ENCODE data around the gene THOP1. TPM values are rescaled to one million over a fixed set of nuclear protein-coding genes. Genes with fewer than 3 reads are reported as not detected.
"Not testable (repeated sequence)": the region's sequence is repeated elsewhere in the genome, so short reads cannot be mapped to it uniquely, and the experiment has no call there.

THOP1 gene
- total RNA-seq, 1 donor from 2014 or later = 29.1 TPM

GRCh38 chr19:2811735-2812413, 26.6 kb downstream of the THOP1 start:
- intact Hi-C loops (cut with DNase I) = no loop called here
- ATAC-seq (no peak), DNase-seq (ENCODE audit: low spot score) (no peak)

- no peak for ATAC-seq
- DNase-seq (ENCODE audit: low spot score) = no peak
- intact Hi-C loops (cut with DNase I) = no loop called here
These were observed 27.3 kb downstream of the THOP1 start for GRCh38 chr19:2812414-2813234.

GRCh38 chr19:2813235-2814160, 28.2 kb downstream of the THOP1 start:
- intact Hi-C loops (cut with DNase I) = no loop called here
- no peak for DNase-seq (ENCODE audit: low spot score)
- ATAC-seq = no peak

- ATAC-seq (no peak), DNase-seq (ENCODE audit: low spot score) (no peak)
- intact Hi-C loops (cut with DNase I) = no loop called here
These were observed 29.1 kb downstream of the THOP1 start for GRCh38 chr19:2814426-2814825.

DNA sequence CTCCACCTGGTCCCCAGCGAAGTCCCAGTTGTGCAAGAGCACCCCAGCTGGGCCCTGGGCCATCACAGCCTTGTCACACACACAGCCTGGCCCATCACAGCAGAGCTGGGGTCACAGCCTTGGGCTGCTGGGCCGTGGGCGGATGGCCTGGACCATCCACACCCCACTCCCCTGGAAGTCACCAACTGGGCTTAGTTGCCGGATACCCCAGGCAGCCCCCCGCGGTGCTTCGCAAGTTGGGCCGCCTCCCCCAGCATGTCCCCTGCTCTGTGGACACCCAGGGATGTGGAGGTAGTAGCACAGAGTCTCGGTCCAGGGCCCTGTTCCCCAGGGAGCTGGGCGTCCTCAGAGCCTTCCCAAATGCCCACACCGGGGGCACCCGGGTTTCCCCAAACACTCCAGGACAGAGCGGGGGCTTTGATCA, 29.9 kb downstream of the THOP1 start:
- DNase-seq (ENCODE audit: low spot score) = no peak
- intact Hi-C loops (cut with DNase I) = no loop called here
- no peak for ATAC-seq

- DNase-seq (ENCODE audit: low spot score) (no peak), ATAC-seq (no peak)
- intact Hi-C loops (cut with DNase I) = no loop called here
These were observed 30.6 kb downstream of the THOP1 start for GRCh38 chr19:2815923-2816322.

- intact Hi-C loops (cut with DNase I) = no loop called here
- no peak for ATAC-seq
These were observed 31.3 kb downstream of the THOP1 start for GRCh38 chr19:2816641-2817040.

DNA sequence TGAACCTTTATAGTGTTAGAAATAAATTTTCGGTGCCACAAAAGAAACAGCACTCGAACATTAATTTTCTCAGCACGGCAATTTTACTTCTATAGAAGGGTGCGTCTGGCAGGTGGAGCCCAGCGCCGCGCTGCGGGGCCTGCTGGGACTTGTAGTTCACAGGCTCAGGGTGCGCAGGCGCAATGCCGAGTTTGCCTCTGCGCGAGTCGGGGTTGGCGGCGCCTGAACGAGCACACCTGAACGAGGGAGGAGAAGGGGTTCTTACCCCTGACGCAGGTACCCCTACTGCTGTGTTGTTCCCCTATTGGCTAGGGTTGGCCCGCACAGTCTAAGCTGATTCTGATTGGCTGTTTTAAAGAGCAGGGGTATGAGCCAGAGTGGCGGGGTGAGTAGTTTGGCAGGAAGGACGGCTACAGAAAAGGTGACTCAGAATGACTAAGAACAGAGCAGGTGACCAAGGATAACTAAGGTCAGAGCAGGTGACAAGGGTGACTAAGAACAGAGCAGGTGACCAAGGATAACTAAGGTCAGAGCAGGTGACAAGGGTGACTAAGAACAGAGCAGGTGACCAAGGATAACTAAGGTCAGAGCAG, 32.0 kb downstream of the THOP1 start:
- DNase-seq (ENCODE audit: low spot score); intact Hi-C loops (cut with DNase I); ATAC-seq: not testable (repeated sequence)

More at GRCh38 chr19:2816641-2817040, 31.3 kb downstream of the THOP1 start:
- no peak for DNase-seq (ENCODE audit: low spot score)

GRCh38 chr19:2819540-2820111, 34.3 kb downstream of the THOP1 start, which contains the start of gene ZNF554:
Gene ZNF554 (plus strand): TSS chr19:2819868. CDS start chr19:2820072, 204 bp downstream.
- ATAC-seq = peak; percentile 98
- intact Hi-C loops (cut with DNase I) = no loop called here
- peak; percentile 99 for DNase-seq (ENCODE audit: low spot score)

DNA sequence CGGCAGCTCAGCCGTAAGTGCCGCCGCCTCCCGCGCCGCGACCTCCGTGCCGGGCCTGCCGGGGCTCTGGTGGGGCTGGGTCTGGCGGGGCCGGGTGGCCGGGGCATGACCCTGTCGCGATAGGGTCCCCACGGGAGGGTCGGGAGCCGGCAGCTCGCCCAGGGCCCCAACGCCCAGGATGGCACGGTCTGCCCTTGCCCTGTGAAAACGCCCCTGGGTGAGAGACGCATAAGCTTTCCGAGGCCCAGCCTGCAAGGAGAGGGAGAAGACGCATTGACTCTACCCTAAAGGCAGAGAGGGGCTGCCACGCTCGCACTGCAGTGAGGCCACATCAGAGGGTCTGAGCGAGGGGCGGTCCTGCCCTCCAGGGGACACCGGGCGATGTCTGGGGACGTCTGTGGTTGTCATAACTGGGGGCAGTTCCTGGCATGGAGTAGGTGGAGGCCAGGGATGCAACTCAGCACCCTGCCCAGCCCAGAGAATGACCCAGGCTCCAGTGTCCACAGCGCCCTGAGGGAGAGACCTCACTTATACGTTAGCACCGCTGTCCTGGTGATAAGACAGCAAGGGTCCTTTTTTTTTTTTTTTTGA, 34.9 kb downstream of the THOP1 start:
- intact Hi-C loops (cut with DNase I) = no loop called here
- ATAC-seq = peak; percentile 17

GRCh38 chr19:2822846-2823245, 37.5 kb downstream of the THOP1 start:
- DNase-seq (ENCODE audit: low spot score) (no peak), ATAC-seq (no peak)
- intact Hi-C loops (cut with DNase I) = no loop called here

More for the DNA sequence above, 34.9 kb downstream of the THOP1 start:
- peak; percentile 60 for DNase-seq (ENCODE audit: low spot score)

GRCh38 chr19:2823646-2824045, 38.3 kb downstream of the THOP1 start:
- DNase-seq (ENCODE audit: low spot score) = no peak
- intact Hi-C loops (cut with DNase I) = no loop called here
- ATAC-seq = no peak

DNA sequence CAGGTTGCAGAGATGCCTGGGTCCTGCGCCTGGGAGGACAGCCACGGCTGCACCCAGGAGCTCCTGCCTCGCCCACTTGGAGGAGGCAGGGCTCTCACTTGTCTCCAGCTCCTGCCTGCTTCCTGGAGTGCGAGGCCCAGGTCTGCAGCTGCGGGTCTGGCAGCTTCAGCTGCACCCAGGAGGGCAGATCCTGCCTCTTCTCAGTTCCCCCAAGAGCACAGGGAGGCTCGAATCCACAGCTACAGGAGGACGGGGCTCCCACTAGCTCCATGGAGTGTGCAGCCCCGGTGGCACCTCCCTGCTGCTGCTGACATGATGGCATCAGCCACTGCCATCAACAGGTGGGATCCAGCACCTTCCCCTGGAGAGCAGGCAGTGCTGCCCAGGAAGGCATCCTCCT, 38.8 kb downstream of the THOP1 start:
- no peak for ATAC-seq
- intact Hi-C loops (cut with DNase I) = no loop called here
- no peak for DNase-seq (ENCODE audit: low spot score)

DNA sequence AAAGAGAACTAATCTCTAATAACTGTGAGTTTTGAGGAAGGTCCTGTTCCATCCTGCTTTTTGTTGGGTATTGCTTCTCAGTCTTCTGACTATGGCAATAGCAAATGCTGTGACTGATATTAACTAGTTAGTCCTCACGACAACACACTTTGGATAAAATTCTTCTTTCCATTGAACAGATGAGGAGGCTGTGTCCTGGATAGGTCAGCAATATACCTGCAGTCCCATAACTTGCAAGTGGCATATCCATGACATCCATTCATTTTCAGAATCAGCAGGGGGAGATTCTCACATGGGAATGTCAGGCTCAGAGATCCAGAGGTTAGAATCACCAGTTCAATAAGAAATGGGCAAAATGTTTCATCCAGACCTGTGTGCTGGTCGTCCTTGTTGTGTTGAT, 41.7 kb downstream of the THOP1 start:
- intact Hi-C loops (cut with DNase I) = no loop called here
- DNase-seq (ENCODE audit: low spot score) (no peak), ATAC-seq (no peak)

GRCh38 chr19:2827840-2828489, 42.7 kb downstream of the THOP1 start:
- intact Hi-C loops (cut with DNase I) = no loop called here
- DNase-seq (ENCODE audit: low spot score) (no peak), ATAC-seq (no peak)

DNA sequence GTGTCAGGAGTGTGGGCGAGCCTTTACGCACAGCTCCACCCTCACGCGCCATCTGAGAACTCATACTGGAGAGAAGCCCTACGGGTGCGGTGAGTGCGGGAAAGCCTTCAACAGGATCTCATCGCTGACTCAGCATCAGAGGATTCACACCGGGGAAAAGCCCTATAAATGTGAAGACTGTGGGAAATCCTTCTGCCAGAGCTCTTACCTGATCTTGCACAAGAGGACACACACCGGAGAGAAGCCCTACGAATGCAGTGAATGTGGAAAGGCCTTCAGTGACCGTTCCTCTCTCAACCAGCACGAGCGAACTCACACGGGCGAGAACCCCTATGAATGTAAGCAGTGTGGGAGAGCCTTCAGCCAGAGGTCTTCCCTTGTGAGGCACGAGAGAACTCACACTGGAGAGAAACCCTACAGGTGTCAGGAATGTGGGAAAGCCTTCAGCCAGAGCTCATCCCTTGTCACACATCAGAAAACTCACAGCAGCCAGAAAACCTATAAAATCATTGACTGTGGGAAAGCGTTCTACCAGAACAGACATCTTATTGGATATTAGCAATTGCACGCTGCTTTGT, 49.1 kb downstream of the THOP1 start:
- intact Hi-C loops (cut with DNase I) = no loop called here
- DNase-seq (ENCODE audit: low spot score) (no peak), ATAC-seq (no peak)

DNA sequence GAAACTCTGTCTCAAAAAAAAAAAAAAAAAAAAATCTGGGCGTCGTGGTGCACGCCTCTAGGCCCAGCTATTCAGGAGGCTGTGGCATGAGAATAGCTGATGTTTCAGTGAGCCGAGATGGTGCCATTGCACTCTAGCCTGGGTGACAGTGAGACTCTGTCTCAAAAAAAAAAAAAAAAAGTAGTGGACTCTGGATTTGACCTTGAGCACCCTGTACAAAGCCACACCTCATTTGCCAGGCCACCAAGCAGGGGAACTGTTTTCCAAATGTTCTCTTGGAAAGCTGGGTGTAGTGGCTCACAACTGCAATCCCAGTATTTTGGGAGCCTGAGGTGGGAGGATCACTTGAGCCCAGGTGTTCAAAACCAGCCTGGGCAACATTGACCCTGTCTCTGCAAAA, 52.1 kb downstream of the THOP1 start:
- ATAC-seq = no peak
- intact Hi-C loops (cut with DNase I) = no loop called here

More for the DNA sequence above, 52.1 kb downstream of the THOP1 start:
- no peak for DNase-seq (ENCODE audit: low spot score)
